SK-N-SH treated with all-trans-retinoic acid at 6 μM for 48 hours (cell line): ENCODE measurements around the gene THAP12.

Experiments used
- ATAC-seq: fragments of 200-7000 bp; cut with Tn5 transposase; 3 replicates; pipeline ENCODE4 v1.9.1; 2020; ENCODE audit warnings: mild to moderate bottlenecking, moderate library complexity
- ARNTL ChIP-seq: fragments of 450-650 bp; formaldehyde crosslinking; IDR thresholded peaks from 2 replicates; pipeline ENCODE4 v1.5.0; 2020; ENCODE audit warnings: low read depth, mild to moderate bottlenecking, moderate library complexity, borderline replicate concordance
- BACH2 ChIP-seq: fragments of 250-450 bp; sonication (Bioruptor Pico); IDR thresholded peaks from 2 replicates; pipeline ENCODE4 v1.9.0; 2021; ENCODE audit warnings: mild to moderate bottlenecking, borderline replicate concordance
- CREB5 ChIP-seq: fragments of 250-450 bp; sonication (Bioruptor Pico); IDR thresholded peaks from 2 replicates; pipeline ENCODE4 v1.5.1; 2020; ENCODE audit warnings: low read depth, mild to moderate bottlenecking, moderate library complexity
- CSDC2 ChIP-seq: fragments of 250-450 bp; sonication (Bioruptor Pico); IDR thresholded peaks from 2 replicates; pipeline ENCODE4 v1.5.0; 2020; ENCODE audit warnings: mild to moderate bottlenecking, moderate library complexity
- ESRRG ChIP-seq: fragments of 250-450 bp; sonication (Bioruptor Pico); IDR thresholded peaks from 2 replicates; pipeline ENCODE4 v1.6.1; 2021; ENCODE audit warnings: mild to moderate bottlenecking
- OSR1 ChIP-seq: fragments of 250-450 bp; sonication (Bioruptor Pico); IDR thresholded peaks from 2 replicates; pipeline ENCODE4 v1.8.0; 2022; ENCODE audit warnings: moderate library complexity, mild to moderate bottlenecking, inconsistent platforms
- POU6F1 ChIP-seq: fragments of 250-450 bp; sonication (Bioruptor Pico); IDR thresholded peaks from 2 replicates; pipeline ENCODE4 v1.8.0; 2021; ENCODE audit warnings: low read depth, mild to moderate bottlenecking, moderate library complexity, borderline replicate concordance
- PPARA ChIP-seq: fragments of 250-450 bp; sonication (Bioruptor Pico); IDR thresholded peaks from 2 replicates; pipeline ENCODE4 v1.5.0; 2020; ENCODE audit warnings: mild to moderate bottlenecking, borderline replicate concordance
- RARB ChIP-seq: fragments of 250-450 bp; sonication (Bioruptor Pico); IDR thresholded peaks from 2 replicates; pipeline ENCODE4 v1.8.0; 2021; ENCODE audit warnings: mild to moderate bottlenecking, moderate library complexity
- SNAI2 ChIP-seq: fragments of 250-450 bp; sonication (Bioruptor Pico); IDR thresholded peaks from 2 replicates; pipeline ENCODE4 v1.5.0; 2020; ENCODE audit warnings: mild to moderate bottlenecking, moderate library complexity
- TCF4 ChIP-seq: fragments of 250-450 bp; sonication (Bioruptor Pico); IDR thresholded peaks from 2 replicates; pipeline ENCODE4 v1.8.0; 2021; ENCODE audit warnings: mild to moderate bottlenecking, moderate library complexity, borderline replicate concordance
- TOX ChIP-seq: fragments of 250-450 bp; sonication (Bioruptor Pico); IDR thresholded peaks from 2 replicates; pipeline ENCODE4 v1.8.0; 2021; ENCODE audit warnings: mild to moderate bottlenecking, moderate library complexity, borderline replicate concordance
- ZC3H10 ChIP-seq: fragments of 250-450 bp; sonication (Bioruptor Pico); IDR thresholded peaks from 2 replicates; pipeline ENCODE4 v1.5.1; 2021; ENCODE audit warnings: mild to moderate bottlenecking, moderate library complexity
- ZFP3 ChIP-seq: fragments of 250-450 bp; sonication (Bioruptor Pico); IDR thresholded peaks from 2 replicates; pipeline ENCODE4 v1.5.0; 2020; ENCODE audit warnings: mild to moderate bottlenecking, moderate library complexity
- ZNF565 ChIP-seq: fragments of 450-650 bp; formaldehyde crosslinking; conservative IDR thresholded peaks from 2 replicates; pipeline ENCODE4 v1.5.0; 2020; ENCODE audit warnings: low read depth, mild to moderate bottlenecking, moderate library complexity
- ZNF70 ChIP-seq: fragments of 450-650 bp; formaldehyde crosslinking; IDR thresholded peaks from 2 replicates; pipeline ENCODE4 v1.5.0; 2020; ENCODE audit warnings: mild to moderate bottlenecking, moderate library complexity
- ZNF8 ChIP-seq: fragments of 450-650 bp; formaldehyde crosslinking; IDR thresholded peaks from 2 replicates; pipeline ENCODE4 v1.5.0; 2020; ENCODE audit warnings: mild to moderate bottlenecking, moderate library complexity
- TF ChIP-seq, protein P1 (sequence below): fragments of 250-450 bp; sonication (Bioruptor Pico); IDR thresholded peaks from 2 replicates; pipeline ENCODE4 v1.8.0; 2020; ENCODE audit warnings: mild to moderate bottlenecking, moderate library complexity, borderline replicate concordance
- TF ChIP-seq, protein P2 (sequence below): fragments of 250-450 bp; sonication (Bioruptor Pico); IDR thresholded peaks from 2 replicates; pipeline ENCODE4 v1.5.0; 2020; ENCODE audit warnings: mild to moderate bottlenecking, moderate library complexity

The THAP12 gene

GRCh38 chr11:76362716-76363115, 18.2 kb downstream of the THAP12 start:
- TF ChIP-seq ZNF8 (CRISPR knock-in tag) (no peak), BACH2 (CRISPR knock-in tag) (no peak), CREB5 (no peak), ZFP3 (CRISPR knock-in tag) (no peak)
- TF ChIP-seq, all 23 proteins: peak for 0
- ATAC-seq: no peak

DNA sequence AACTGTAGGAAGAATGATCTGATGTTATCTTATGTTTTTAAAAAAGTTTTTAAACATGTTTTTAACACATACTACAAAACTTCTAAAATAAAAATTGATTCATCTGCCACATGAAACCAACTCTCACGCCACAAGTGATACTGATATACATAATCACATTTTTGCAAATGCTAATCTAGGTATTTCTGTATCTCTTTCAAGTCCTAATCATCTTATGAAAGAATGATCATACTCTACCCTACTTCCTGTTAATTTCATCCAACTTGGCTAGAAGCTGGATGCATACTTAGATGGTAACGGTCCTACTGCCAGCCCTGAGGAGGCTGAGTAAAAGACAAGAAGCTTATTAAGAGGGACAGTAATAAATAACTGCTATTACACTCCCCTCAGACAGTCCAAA, 19.2 kb downstream of the THAP12 start:
- TF ChIP-seq OSR1 (CRISPR knock-in tag): no peak
- no peak for ATAC-seq

GRCh38 chr11:76361374-76361773, 19.6 kb downstream of the THAP12 start:
- TF ChIP-seq ARNTL (no peak), RARB (CRISPR knock-in tag) (no peak), OSR1 (CRISPR knock-in tag) (no peak)
- ATAC-seq: no peak

DNA sequence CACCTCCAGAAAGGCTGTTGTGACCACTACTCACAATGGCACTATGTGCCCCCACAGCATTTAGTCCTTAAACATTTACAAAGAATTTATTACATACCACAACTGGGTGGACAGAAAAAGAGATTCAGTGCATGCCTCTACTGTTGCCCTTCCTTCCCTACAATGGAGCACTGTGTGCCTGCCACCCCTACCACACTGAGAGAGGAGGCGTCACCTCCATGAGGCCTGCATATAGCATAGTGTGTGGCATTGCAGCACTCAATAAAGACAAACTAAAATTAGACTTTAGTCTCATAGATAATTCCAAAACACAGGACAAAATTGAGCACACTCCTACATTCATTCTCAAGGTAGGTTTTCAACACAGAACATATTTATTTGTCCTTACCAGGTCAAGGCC, 25.8 kb downstream of the THAP12 start:
- no peak for ATAC-seq
- TF ChIP-seq ZC3H10 (CRISPR knock-in tag) (no peak), SNAI2 (CRISPR knock-in tag) (no peak), PPARA (CRISPR knock-in tag) (no peak), CREB5 (no peak), OSR1 (CRISPR knock-in tag) (no peak)
- TF ChIP-seq, protein P1, sequence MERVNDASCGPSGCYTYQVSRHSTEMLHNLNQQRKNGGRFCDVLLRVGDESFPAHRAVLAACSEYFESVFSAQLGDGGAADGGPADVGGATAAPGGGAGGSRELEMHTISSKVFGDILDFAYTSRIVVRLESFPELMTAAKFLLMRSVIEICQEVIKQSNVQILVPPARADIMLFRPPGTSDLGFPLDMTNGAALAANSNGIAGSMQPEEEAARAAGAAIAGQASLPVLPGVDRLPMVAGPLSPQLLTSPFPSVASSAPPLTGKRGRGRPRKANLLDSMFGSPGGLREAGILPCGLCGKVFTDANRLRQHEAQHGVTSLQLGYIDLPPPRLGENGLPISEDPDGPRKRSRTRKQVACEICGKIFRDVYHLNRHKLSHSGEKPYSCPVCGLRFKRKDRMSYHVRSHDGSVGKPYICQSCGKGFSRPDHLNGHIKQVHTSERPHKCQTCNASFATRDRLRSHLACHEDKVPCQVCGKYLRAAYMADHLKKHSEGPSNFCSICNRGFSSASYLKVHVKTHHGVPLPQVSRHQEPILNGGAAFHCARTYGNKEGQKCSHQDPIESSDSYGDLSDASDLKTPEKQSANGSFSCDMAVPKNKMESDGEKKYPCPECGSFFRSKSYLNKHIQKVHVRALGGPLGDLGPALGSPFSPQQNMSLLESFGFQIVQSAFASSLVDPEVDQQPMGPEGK (CRISPR knock-in tag): no peak
- TF ChIP-seq, all 23 proteins: peak for 0

DNA sequence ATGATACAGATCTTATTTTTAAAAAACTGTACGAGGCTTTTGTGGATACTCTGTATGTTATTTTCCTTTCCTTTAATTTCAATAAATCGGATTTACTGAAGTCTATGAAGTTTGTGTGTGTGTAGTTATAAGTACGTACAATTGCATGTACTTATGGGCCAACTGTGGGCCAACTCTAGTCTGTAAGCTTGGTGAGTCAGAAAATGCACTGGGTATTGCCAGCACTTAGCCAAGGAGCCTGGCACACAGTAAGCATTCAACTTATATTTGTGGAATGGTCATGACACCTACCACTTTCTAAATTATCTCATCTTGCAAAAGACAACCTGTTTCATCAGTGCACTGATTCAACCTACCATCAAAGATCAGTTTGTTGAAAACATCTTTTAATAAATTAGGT, 32.6 kb downstream of the THAP12 start:
- no peak for TF ChIP-seq ZC3H10 (CRISPR knock-in tag)

GRCh38 chr11:76347466-76347865, 33.5 kb downstream of the THAP12 start:
- TF ChIP-seq POU6F1 (CRISPR knock-in tag) (no peak), ZFP3 (CRISPR knock-in tag) (no peak), ESRRG (CRISPR knock-in tag) (no peak), CREB5 (no peak)
- TF ChIP-seq, all 23 proteins: peak for 0
- ATAC-seq: no peak

More for the DNA sequence above, 32.6 kb downstream of the THAP12 start:
- no peak for ATAC-seq

- no peak for ATAC-seq
- TF ChIP-seq CSDC2 (CRISPR knock-in tag) (no peak), ZFP3 (CRISPR knock-in tag) (no peak), ARNTL (no peak), POU6F1 (CRISPR knock-in tag) (no peak), ESRRG (CRISPR knock-in tag) (no peak), TOX (CRISPR knock-in tag) (no peak), OSR1 (CRISPR knock-in tag) (no peak), ZNF565 (no peak), RARB (CRISPR knock-in tag) (no peak), ZC3H10 (CRISPR knock-in tag) (no peak), ZNF8 (CRISPR knock-in tag) (no peak), ZNF70 (CRISPR knock-in tag) (no peak), TCF4 (CRISPR knock-in tag) (no peak)
- TF ChIP-seq, protein P2, sequence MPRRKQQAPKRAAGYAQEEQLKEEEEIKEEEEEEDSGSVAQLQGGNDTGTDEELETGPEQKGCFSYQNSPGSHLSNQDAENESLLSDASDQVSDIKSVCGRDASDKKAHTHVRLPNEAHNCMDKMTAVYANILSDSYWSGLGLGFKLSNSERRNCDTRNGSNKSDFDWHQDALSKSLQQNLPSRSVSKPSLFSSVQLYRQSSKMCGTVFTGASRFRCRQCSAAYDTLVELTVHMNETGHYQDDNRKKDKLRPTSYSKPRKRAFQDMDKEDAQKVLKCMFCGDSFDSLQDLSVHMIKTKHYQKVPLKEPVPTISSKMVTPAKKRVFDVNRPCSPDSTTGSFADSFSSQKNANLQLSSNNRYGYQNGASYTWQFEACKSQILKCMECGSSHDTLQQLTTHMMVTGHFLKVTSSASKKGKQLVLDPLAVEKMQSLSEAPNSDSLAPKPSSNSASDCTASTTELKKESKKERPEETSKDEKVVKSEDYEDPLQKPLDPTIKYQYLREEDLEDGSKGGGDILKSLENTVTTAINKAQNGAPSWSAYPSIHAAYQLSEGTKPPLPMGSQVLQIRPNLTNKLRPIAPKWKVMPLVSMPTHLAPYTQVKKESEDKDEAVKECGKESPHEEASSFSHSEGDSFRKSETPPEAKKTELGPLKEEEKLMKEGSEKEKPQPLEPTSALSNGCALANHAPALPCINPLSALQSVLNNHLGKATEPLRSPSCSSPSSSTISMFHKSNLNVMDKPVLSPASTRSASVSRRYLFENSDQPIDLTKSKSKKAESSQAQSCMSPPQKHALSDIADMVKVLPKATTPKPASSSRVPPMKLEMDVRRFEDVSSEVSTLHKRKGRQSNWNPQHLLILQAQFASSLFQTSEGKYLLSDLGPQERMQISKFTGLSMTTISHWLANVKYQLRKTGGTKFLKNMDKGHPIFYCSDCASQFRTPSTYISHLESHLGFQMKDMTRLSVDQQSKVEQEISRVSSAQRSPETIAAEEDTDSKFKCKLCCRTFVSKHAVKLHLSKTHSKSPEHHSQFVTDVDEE: no peak
These were observed 41.7 kb downstream of the THAP12 start for GRCh38 chr11:76339221-76339620.
